Suppressor macrophage (primary cell): ENCODE results near the gene FAM149A.

Source experiments
- DNase-seq, 4 experiments: peaks; one replicate each; pipeline ENCODE4 v3.0.0-alpha.2; 2020 to 2022
- total RNA-seq, 17 experiments: gene quantifications; one replicate each; lab custom pipeline; 2026; ENCODE audit warnings: mixed read lengths in 6 of 17, inconsistent platforms in 3 of 17; lab: John Stamatoyannopoulos, UW

Gene FAM149A
- 0 to 3.5 (median 0) reads per million in 17 experiments for total RNA-seq

- DNase-seq = peak in 3 of 4 experiments; percentile 3 to 16 (median 4)
Observed at GRCh38 chr4:186104114-186104889, at the start of gene FAM149A. TSS of gene FAM149A (plus strand) at chr4:186104704.

- DNase-seq = peak in 1 of 4 experiments; percentile 13
Observed at GRCh38 chr4:186058253-186058979, 46.1 kb upstream of the FAM149A start.

- no peak for DNase-seq
Observed at GRCh38 chr4:186058980-186059316, 45.6 kb upstream of the FAM149A start.

GRCh38 chr4:186061921-186062320 lies 42.6 kb upstream of the FAM149A start:
- peak; percentile 20 to 78 (median 52) for DNase-seq

GRCh38 chr4:186067757-186068385 lies 36.6 kb upstream of the FAM149A start:
- DNase-seq = peak; percentile 59 to 76 (median 64)

GRCh38 chr4:186068581-186069348 lies 35.7 kb upstream of the FAM149A start, which contains the start of gene TLR3:
TSS of gene TLR3 (plus strand) at chr4:186069156. CDS start at chr4:186076620, 7,464 bp downstream.
- peak; percentile 27 to 63 (median 40) for DNase-seq

GRCh38 chr4:186069729-186070128 lies 34.8 kb upstream of the FAM149A start:
- DNase-seq = no peak

- DNase-seq = no peak
Observed at GRCh38 chr4:186072516-186072915, 32.0 kb upstream of the FAM149A start.

GRCh38 chr4:186074189-186074588 lies 30.3 kb upstream of the FAM149A start:
- DNase-seq = peak in 2 of 4 experiments; percentile 26 to 35

- peak in 1 of 4 experiments; percentile 10 for DNase-seq
Observed at GRCh38 chr4:186078981-186079638, 25.4 kb upstream of the FAM149A start.

GRCh38 chr4:186079694-186080093 lies 24.8 kb upstream of the FAM149A start:
- DNase-seq = no peak

GRCh38 chr4:186081202-186081807 lies 23.2 kb upstream of the FAM149A start:
- no peak for DNase-seq

GRCh38 chr4:186082221-186082620 lies 22.3 kb upstream of the FAM149A start:
- DNase-seq = no peak

- no peak for DNase-seq
Observed at GRCh38 chr4:186088523-186088922, 16.0 kb upstream of the FAM149A start.

- no peak for DNase-seq
Observed at GRCh38 chr4:186092296-186092695, 12.2 kb upstream of the FAM149A start.

GRCh38 chr4:186095406-186095805 lies 9.1 kb upstream of the FAM149A start:
- DNase-seq = no peak

GRCh38 chr4:186096681-186097165 lies 7.8 kb upstream of the FAM149A start:
- DNase-seq = no peak

GRCh38 chr4:186097386-186097785 lies 7.1 kb upstream of the FAM149A start:
- DNase-seq = no peak

GRCh38 chr4:186102931-186103330 lies 1.6 kb upstream of the FAM149A start:
- DNase-seq = no peak

- DNase-seq = peak in 2 of 4 experiments; percentile 9 to 28
Observed at GRCh38 chr4:186104890-186105646, 564 bp downstream of the FAM149A start.
